Loucy (cell line): ENCODE data around the gene THY1.

ENCODE experiments used
- H2AFZ ChIP-seq: fragments of 200-600 bp; sonication (generic); 2 replicates; pipeline ENCODE4 v1.6.0; 2016; ENCODE audit warnings: antibody characterized with exemption, mild to moderate bottlenecking, low read length, moderate library complexity
- H3F3A ChIP-seq: fragments of 200-600 bp; 2 replicates; pipeline ENCODE4 v1.6.0; 2016; ENCODE audit warnings: antibody characterized with exemption, low read depth, mild to moderate bottlenecking
- H3K27me3 ChIP-seq: fragments of 200-600 bp; sonication (generic); 2 replicates; pipeline ENCODE4 v1.6.1; 2014; ENCODE audit warnings: low read length, mild to moderate bottlenecking; ENCODE audit not compliant: insufficient read depth, poor library complexity, severe bottlenecking
- H3K36me3 ChIP-seq: fragments of 200-600 bp; sonication (generic); 2 replicates; pipeline ENCODE4 v1.6.1; 2016; ENCODE audit warnings: low read length; ENCODE audit not compliant: insufficient read depth
- H3K4me1 ChIP-seq: fragments of 200-600 bp; sonication (generic); 2 replicates; pipeline ENCODE4 v1.5.1; 2014; ENCODE audit warnings: low read length, mild to moderate bottlenecking; ENCODE audit not compliant: insufficient read depth, poor library complexity, severe bottlenecking
- H3K4me2 ChIP-seq: fragments of 200-600 bp; sonication (generic); 2 replicates; pipeline ENCODE4 v1.6.0; 2014; ENCODE audit warnings: antibody characterized with exemption, low read length, low read depth, mild to moderate bottlenecking; ENCODE audit not compliant: poor library complexity, severe bottlenecking
- H3K4me3 ChIP-seq: fragments of 200-600 bp; sonication (generic); 2 replicates; pipeline ENCODE4 v1.5.1; 2014; ENCODE audit warnings: low read length, mild to moderate bottlenecking, mixed read lengths; ENCODE audit not compliant: poor library complexity, severe bottlenecking
- H3K79me2 ChIP-seq: fragments of 200-600 bp; sonication (generic); 2 replicates; pipeline ENCODE4 v1.6.1; 2014; ENCODE audit warnings: low read length; ENCODE audit not compliant: insufficient read depth
- H3K9ac ChIP-seq: fragments of 200-600 bp; sonication (generic); 2 replicates; pipeline ENCODE4 v1.6.0; 2014; ENCODE audit warnings: mild to moderate bottlenecking, low read depth, low read length, moderate library complexity; ENCODE audit not compliant: poor library complexity, severe bottlenecking
- H3K9me2 ChIP-seq: fragments of 200-600 bp; sonication (generic); replicated peaks from 2 replicates; pipeline ENCODE4 v1.6.1; 2016; ENCODE audit warnings: low read depth, low read length, mixed read lengths
- H3K9me3 ChIP-seq: fragments of 200-600 bp; sonication (generic); 2 replicates; pipeline ENCODE4 v1.6.1; 2014; ENCODE audit warnings: mild to moderate bottlenecking, antibody characterized with exemption, low read length, low read depth; ENCODE audit not compliant: insufficient read depth
- H4K20me1 ChIP-seq: fragments of 200-600 bp; sonication (generic); 2 replicates; pipeline ENCODE4 v1.6.0; 2014; ENCODE audit warnings: antibody characterized with exemption, low read length, mild to moderate bottlenecking; ENCODE audit not compliant: insufficient read depth, poor library complexity, severe bottlenecking
- CTCF ChIP-seq: fragments of 200-600 bp; sonication (generic); conservative IDR thresholded peaks from 2 replicates; pipeline ENCODE4 v1.5.1; 2014; ENCODE audit warnings: mild to moderate bottlenecking, antibody characterized with exemption, low read length
- EZH2phosphoT487 ChIP-seq: fragments of 200-600 bp; IDR thresholded peaks from 2 replicates; pipeline ENCODE4 v1.6.1; 2018; ENCODE audit warnings: antibody characterized with exemption, mild to moderate bottlenecking, moderate library complexity, borderline replicate concordance

THY1 gene

GRCh38 chr11:119470317-119471291 lies 47.6 kb upstream of the THY1 start:
- Histone ChIP-seq H3K36me3 (no peaks in the 10 kb centered on the region), H3K4me2 (no peak overlapping the region), H3K9me2 (no peaks in the 10 kb centered on the region), H3K27me3 (no peaks in the 10 kb centered on the region), H3K9ac (no peak overlapping the region), H3K79me2 (no peaks in the 10 kb centered on the region), H3F3A (no peaks in the 10 kb centered on the region), H2AFZ (no peak overlapping the region), H3K9me3 (no peaks in the 10 kb centered on the region), H3K4me1 (no peaks in the 10 kb centered on the region), H3K4me3 (no peak overlapping the region), H4K20me1 (no peaks in the 10 kb centered on the region)
- TF ChIP-seq CTCF (no peak), EZH2phosphoT487 (no peak)

GRCh38 chr11:119469506-119469905 lies 46.5 kb upstream of the THY1 start:
- Histone ChIP-seq H2AFZ (no peak overlapping the region), H4K20me1 (no peaks in the 10 kb centered on the region), H3K9me2 (no peaks in the 10 kb centered on the region), H3K9ac (no peak overlapping the region), H3F3A (no peaks in the 10 kb centered on the region), H3K79me2 (no peaks in the 10 kb centered on the region), H3K4me1 (no peaks in the 10 kb centered on the region), H3K36me3 (no peaks in the 10 kb centered on the region), H3K9me3 (no peaks in the 10 kb centered on the region), H3K27me3 (no peaks in the 10 kb centered on the region), H3K4me3 (no peak overlapping the region), H3K4me2 (no peak overlapping the region)
- TF ChIP-seq CTCF (no peak), EZH2phosphoT487 (no peak)

GRCh38 chr11:119468511-119468910 lies 45.5 kb upstream of the THY1 start:
- H4K20me1 ChIP-seq = no peaks in the 10 kb centered on the region
- H3K27me3 ChIP-seq = no peaks in the 10 kb centered on the region
- H3K9me3 ChIP-seq = no peaks in the 10 kb centered on the region
- no peak for TF ChIP-seq EZH2phosphoT487
- TF ChIP-seq CTCF = no peak
- no peaks in the 10 kb centered on the region for H3F3A ChIP-seq
- no peak overlapping the region for H3K4me2 ChIP-seq
- H2AFZ ChIP-seq = no peak overlapping the region
- no peaks in the 10 kb centered on the region for H3K79me2 ChIP-seq
- H3K4me3 ChIP-seq = no peak overlapping the region
- no peak overlapping the region for H3K9ac ChIP-seq
- no peaks in the 10 kb centered on the region for H3K9me2 ChIP-seq
- H3K36me3 ChIP-seq = no peaks in the 10 kb centered on the region
- no peaks in the 10 kb centered on the region for H3K4me1 ChIP-seq
